KBM-7 (cell line): Measurements from ENCODE around the gene DUSP2.
"Not testable (repeated sequence)": the region's sequence is repeated elsewhere in the genome, so short reads cannot be mapped to it uniquely, and the experiment has no call there.

ENCODE experiments used
- DNase-seq: peaks from one replicate; pipeline ENCODE4 v3.0.0-alpha.2; 2015
- in situ Hi-C: fragments of 300-500 bp; cut with MboI; formaldehyde crosslinking; loops from 2 replicates; pipeline ENCODE4 v1.14.3; 2020; ENCODE audit warnings: low sequenced_read_pairs, low pct_unique_long_range_greater_than_20kb, mixed read lengths

DUSP2 gene

DNA sequence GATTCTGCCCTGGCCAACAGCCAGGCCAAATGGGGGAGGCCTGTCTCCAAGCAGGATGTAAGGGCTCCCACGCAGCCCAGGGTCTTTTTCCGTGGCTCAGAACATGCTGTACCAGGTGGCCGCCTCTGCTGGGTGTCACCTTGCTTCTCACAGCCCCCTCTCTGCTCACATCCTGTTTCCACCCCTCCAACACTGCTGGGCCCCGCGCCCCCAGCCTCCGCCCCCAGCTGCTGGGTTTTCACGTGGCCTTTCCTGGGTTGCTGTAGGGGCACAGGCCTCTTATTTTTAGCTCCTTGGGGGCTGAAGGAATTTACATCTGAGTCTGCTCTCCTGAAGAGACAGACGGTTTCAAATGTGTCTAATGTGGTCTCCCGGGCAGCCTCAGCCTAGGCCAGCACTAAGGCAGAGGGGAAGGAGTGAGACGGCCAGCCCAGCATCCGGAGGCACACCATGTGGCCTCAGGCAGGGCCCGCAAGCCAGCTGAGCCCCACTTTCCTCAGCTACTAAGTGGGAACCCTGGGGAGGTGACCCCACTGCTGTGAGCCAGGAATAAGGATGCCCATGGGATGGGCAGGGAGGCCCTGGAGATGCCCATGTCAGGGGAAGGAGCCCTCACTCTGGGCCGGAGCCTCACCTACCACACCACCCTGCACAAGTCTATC, 18.7 kb upstream of the DUSP2 start:
- in situ Hi-C loops, result no loop called here
- no peak for DNase-seq

- in situ Hi-C loops, result no loop called here
Observed at GRCh38 chr2:96163415-96163767, 18.2 kb upstream of the DUSP2 start.

DNA sequence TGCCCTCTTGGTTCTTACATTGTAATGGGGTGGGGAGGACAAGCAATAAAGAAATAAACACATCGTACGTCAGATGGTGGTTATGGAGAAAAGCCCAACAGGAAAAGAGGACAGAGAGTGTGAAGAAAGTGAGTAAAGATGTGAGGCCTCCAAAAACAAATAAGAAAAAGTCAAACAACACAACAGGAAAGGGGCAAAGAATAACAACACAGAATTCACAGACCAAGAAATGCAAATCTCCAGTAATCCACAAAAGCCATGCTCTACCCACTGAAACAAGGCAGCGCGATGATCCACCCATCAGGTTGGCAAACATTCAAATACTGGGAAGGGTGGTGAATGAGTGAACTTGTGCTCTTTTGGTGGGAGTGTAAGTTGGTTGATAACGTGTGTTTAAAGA, 16.7 kb upstream of the DUSP2 start:
- in situ Hi-C loops, result no loop called here
- DNase-seq, result no peak

More at GRCh38 chr2:96163415-96163767, 18.2 kb upstream of the DUSP2 start:
- no peak for DNase-seq

DNA sequence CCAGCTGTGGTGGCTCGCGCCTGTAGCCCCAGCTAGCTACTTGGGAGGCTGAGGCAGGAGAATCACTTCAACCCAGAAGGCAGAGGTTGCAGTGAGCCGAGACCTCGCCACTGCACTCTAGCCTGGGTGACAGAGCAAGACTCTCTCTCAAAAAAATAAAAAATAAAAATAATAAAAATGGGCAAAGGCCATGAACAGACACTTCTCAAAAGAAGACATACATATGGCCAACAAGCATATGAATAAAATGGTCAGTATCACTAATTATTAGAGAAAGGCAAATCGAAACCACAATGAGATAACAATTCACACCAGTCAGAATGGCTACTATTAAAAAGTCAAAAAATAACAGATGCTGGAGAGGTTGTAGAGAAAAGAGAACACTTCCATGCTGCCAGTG, 15.1 kb upstream of the DUSP2 start:
- DNase-seq, in situ Hi-C loops: not testable (repeated sequence)

- in situ Hi-C loops, result no loop called here
- no peak for DNase-seq
Observed at GRCh38 chr2:96159084-96159830, 14.0 kb upstream of the DUSP2 start.

- DNase-seq, result no peak
- in situ Hi-C loops, result no loop called here
Observed at GRCh38 chr2:96158554-96158940, 13.3 kb upstream of the DUSP2 start.

- in situ Hi-C loops, result no loop called here
- DNase-seq, result peak; percentile 25
Observed at GRCh38 chr2:96157649-96158553, 12.7 kb upstream of the DUSP2 start.

DNA sequence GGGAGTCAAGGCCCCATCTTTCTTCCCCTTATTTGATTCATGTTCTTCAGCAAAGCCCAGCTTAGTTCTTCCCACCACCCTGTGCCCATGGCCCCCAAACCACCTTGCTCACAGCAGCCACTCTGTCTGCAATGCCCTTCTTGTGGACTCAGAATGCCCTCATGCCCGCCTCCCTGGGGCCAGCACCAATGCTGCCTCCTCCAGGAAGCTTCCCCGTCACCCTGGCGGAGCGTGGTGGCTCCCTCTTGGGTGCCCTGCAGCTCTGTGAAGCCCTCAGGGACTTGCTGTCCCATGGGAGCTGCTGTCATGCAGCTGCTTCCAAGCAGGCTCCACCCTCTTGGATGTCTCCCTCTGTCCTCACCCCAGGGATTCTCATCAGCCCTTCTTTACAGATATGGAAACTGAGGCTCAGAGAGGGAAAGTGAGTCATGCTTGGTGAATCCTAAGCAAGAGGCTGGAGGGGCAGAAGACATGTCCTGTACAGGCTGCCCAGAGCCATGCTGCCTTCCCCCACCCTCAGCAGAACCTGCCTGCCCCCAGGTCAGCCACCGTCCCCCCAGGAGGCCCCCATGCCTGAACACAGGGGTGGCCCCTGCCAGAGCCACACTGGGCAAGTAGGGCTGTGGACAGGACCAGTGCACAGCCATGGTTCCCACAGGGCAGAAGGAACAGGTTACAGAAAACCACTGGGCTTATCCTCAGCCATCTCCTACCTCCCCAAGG, 11.8 kb upstream of the DUSP2 start:
- in situ Hi-C loops, result no loop called here
- no peak for DNase-seq

- in situ Hi-C loops, result no loop called here
Observed at GRCh38 chr2:96156011-96156820, 11.0 kb upstream of the DUSP2 start.

GRCh38 chr2:96154506-96155380, 9.5 kb upstream of the DUSP2 start:
- in situ Hi-C loops, result no loop called here
- no peak for DNase-seq

More at GRCh38 chr2:96156011-96156820, 11.0 kb upstream of the DUSP2 start:
- DNase-seq, result no peak

DNA sequence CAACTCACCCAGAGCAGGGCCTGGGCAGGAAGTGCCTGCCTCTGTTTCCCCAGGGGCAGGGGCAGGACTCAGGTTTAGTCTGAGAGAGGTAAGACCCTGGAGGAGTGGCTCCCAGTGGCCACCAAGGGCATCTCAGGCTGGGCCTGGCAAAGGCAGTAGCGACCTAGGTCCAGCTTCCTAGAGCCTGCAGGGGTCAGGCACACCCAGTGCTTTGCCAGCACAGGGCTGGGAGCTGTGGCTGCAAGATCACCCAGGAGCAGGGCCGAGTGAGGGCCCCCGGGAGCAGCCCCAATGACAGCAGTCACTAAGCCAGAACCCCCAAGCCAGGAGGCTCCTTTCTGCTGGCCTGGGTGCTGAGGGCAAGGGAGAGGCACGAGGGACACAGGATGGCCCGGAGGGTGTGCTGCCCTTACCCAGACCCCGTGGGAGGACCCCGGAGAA, 8.8 kb upstream of the DUSP2 start:
- in situ Hi-C loops, result no loop called here
- DNase-seq, result no peak

DNA sequence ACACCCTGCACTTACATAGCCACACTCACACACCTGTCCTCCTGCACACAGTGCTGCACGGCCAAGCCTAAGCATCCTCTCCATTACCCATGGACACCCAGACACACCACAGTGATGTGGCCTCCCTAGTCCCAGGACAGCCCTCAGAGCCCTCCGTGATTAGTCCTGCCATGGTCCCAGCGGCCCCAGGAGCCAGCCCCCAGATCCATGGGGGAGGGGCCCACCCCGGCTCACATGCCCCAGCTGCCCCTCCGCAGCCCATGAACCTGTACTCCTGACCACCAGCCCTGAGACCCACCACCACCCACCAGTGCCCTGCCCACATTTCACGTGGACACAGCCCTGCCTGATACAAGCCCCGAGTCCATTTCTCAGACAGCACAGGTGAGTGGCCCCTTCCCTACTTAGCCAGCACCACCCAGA, 8.1 kb upstream of the DUSP2 start:
- no peak for DNase-seq
- in situ Hi-C loops, result no loop called here

DNA sequence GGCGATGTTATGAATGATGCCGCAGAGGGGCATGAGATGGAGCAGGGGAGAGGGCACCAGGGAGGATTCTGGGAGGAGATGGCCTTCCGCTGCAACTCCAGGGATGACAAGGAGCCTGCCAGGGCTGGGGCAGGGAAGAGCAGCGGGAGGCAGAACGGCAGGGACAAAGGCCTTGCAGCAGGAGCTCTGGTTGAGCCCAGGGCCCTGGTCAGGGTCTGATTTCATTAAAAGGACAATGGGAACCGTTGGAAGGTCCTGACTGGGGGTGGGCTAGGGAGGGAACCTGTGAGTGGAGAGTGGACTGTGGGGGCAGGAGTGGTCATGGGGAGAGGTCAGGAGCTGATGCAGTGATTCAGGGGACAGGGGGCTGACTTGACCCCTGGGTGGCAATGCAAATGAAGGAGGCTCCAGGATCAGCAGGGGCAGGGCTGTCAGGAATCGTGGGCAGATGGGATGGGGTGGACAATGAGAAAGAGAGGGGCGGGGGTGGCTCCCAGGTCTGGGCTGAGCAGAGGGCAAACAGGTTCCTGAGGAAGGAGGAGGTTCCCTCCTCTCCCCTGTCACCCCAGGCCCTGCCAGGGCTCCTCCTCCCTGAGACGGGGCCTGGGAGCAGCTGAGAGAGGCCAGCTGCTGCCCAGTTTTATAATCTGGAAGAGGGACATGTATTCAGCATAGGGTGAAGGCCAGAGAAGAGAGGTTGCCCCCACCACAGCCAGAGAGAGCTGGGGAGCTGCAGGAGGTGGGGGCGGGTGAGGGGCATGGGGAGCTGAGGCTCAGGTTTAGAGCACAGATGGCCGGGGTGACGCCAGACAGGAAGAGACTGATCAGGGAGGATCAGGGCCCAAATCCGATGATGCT, 7.3 kb upstream of the DUSP2 start:
- in situ Hi-C loops, result no loop called here
- no peak for DNase-seq

DNA sequence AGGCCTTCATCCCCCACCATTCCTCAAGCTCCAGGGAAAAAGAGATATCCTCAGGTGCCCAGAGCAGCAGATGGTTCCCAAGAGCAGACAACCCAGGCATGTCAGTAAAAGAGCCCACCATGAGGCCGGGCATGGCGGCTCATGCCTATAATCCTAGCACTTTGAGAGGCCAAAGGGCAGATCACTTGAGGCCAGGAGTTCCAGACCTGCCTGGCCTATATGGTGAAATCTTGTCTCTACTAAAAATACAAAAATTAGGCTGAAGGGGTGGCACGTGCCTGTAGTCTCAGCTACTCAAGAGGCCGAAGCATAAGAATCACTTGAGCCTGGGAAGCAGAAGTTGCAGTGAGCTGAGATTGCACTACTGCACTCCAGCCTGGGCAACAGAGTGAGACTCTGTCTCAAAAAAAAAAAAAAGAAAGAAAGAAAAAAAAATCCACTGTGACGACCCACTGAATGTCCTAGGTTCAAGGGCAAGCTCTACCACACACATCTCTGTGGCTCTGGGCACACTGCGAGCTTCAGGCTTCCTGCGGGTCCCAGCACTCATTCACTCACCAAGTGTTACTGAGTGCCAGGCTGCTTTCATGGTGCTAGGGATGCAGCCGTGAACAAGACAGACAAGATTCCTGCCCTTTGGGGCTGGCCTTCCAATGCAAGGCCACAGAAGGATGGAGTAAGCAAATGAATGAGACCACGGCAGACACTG, 6.5 kb upstream of the DUSP2 start:
- no peak for DNase-seq
- in situ Hi-C loops, result no loop called here

DNA sequence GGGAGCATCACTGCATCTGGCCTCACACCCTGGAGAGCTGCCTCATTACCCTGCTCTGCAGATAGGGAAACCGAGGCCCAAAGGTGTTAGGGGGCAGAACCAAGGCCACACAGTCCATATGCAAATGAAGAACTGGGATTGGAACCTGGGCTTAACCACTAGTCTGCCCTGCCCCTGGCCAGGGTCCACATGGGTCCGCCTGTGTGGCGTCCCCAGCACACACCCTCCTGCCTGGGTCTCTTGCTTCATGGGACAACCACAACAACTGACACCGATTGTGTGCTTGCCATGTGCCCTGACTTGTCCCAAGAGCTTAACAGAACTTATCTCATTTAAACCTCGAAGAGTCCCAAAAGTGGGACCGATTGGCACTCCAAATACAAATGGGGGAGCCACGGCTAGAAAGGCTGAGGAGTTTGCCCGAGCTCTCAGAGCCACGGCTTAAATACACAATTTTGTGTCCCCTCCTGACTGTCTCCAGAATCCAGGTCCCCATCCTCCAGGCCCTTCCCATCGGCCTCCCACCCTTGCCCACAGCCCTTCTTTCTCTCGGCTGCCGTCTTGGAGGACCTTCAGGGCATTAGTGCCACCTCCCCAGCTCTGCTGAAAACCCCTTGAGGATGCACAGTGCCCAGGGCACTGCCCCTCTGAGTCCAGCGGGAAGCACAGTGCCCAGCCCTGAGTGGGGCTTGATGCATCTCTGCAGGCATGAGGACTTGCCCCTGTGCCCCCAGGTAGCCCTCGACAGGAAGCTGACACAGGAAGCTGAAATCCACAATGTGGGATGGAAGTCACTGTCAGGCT, 5.8 kb upstream of the DUSP2 start:
- no peak for DNase-seq
- in situ Hi-C loops, result no loop called here
